CD14-positive monocyte (primary cell): ENCODE measurements around the gene OR7C1. TPM values are rescaled to one million over a fixed set of nuclear protein-coding genes. Genes with fewer than 3 reads are reported as not detected.

ENCODE experiments used
- DNase-seq, 3 donors: peaks; one replicate each; pipeline ENCODE4 v3.0.0-alpha.2; 2011 to 2022
- H2AFZ ChIP-seq: 2 replicates; pipeline ENCODE4 v1.6.0; 2012; ENCODE audit warnings: mild to moderate bottlenecking, low read depth, low read length, inconsistent platforms; ENCODE audit not compliant: insufficient read depth, poor library complexity, severe bottlenecking
- H3K27ac ChIP-seq, 2 donors: 1 replicate in 1 of 2; 2 replicates in 1 of 2; pipeline ENCODE4 v1.5.1; 2012 to 2013; ENCODE audit warnings: low read length in 2 of 2, control low read depth in 1 of 2, inconsistent platforms in 1 of 2, low read depth in 1 of 2, mild to moderate bottlenecking in 1 of 2
- H3K27me3 ChIP-seq, 2 donors: one replicate each; pipeline versions ENCODE4 v1.6.0 to v1.6.1; 2011 to 2013; ENCODE audit warnings: low read length in 2 of 2; ENCODE audit not compliant: control insufficient read depth in 2 of 2, insufficient read depth in 2 of 2
- H3K36me3 ChIP-seq, 2 donors: replicated peaks in 1 of 2; 1 replicate in 1 of 2; 2 replicates in 1 of 2; pipeline versions ENCODE4 v1.5.1 to v1.6.1; 2012 to 2013; ENCODE audit warnings: low read length in 2 of 2, control low read depth in 1 of 2, inconsistent platforms in 1 of 2, mild to moderate bottlenecking in 1 of 2; ENCODE audit not compliant: insufficient read depth in 2 of 2, control insufficient read depth in 1 of 2
- H3K4me1 ChIP-seq, 2 donors: 1 replicate in 1 of 2; 2 replicates in 1 of 2; pipeline versions ENCODE4 v1.5.1 to v1.6.1; 2012 to 2013; ENCODE audit warnings: low read length in 2 of 2, control low read depth in 1 of 2, inconsistent platforms in 1 of 2, mild to moderate bottlenecking in 1 of 2, moderate library complexity in 1 of 2; ENCODE audit not compliant: insufficient read depth in 2 of 2, control insufficient read depth in 1 of 2
- H3K4me2 ChIP-seq: replicated peaks from 2 replicates; pipeline ENCODE3; 2012; ENCODE audit warnings: low read length, moderate library complexity, mild to moderate bottlenecking; ENCODE audit not compliant: poor library complexity, severe bottlenecking; ENCODE audit errors: extremely low read depth
- H3K4me3 ChIP-seq, 3 experiments: fragments of 200-600 bp in 1 of 3; sonication (generic) in 1 of 3; replicated peaks in 1 of 3; 1 replicate in 2 of 3; 2 replicates in 1 of 3; pipeline ENCODE4 v1.5.1; 2011 to 2013; ENCODE audit warnings: low read length in 3 of 3, mild to moderate bottlenecking in 3 of 3, control low read depth in 2 of 3, low read depth in 2 of 3, inconsistent platforms in 1 of 3, moderate library complexity in 1 of 3
- H3K79me2 ChIP-seq: 2 replicates; pipeline ENCODE4 v1.6.0; 2012; ENCODE audit warnings: mild to moderate bottlenecking, control low read depth, inconsistent platforms, low read length, moderate library complexity; ENCODE audit not compliant: insufficient read depth
- H3K9ac ChIP-seq: 2 replicates; pipeline ENCODE4 v1.6.0; 2017; ENCODE audit warnings: low read length, mild to moderate bottlenecking; ENCODE audit not compliant: insufficient read depth, poor library complexity, severe bottlenecking
- H3K9me3 ChIP-seq, 2 donors: replicated peaks in 1 of 2; 1 replicate in 1 of 2; 2 replicates in 1 of 2; pipeline versions ENCODE4 v1.5.1 to v1.6.1; 2012 to 2013; ENCODE audit warnings: low read length in 2 of 2, control low read depth in 1 of 2; ENCODE audit not compliant: control insufficient read depth in 1 of 2, insufficient read depth in 1 of 2
- H4K20me1 ChIP-seq: 2 replicates; pipeline ENCODE4 v1.6.0; 2012; ENCODE audit warnings: mild to moderate bottlenecking, low read length, control low read depth, moderate library complexity; ENCODE audit not compliant: insufficient read depth
- H3K27ac Mint-ChIP-seq, 7 donors: one replicate each; pipeline ENCODE4 v1.8.0; 2020; ENCODE audit warnings: mild to moderate bottlenecking in 7 of 7, mixed read lengths in 7 of 7, moderate library complexity in 6 of 7, inconsistent platforms in 2 of 7
- H3K27me3 Mint-ChIP-seq, 3 donors: one replicate each; pipeline ENCODE4 v1.8.0; 2021 to 2022; ENCODE audit warnings: low read depth in 3 of 3, mild to moderate bottlenecking in 3 of 3, mixed read lengths in 3 of 3, moderate library complexity in 3 of 3, inconsistent platforms in 1 of 3
- H3K36me3 Mint-ChIP-seq, 2 donors: one replicate each; pipeline ENCODE4 v1.8.0; 2020; ENCODE audit warnings: mixed read lengths in 2 of 2, inconsistent platforms in 1 of 2, mild to moderate bottlenecking in 1 of 2
- H3K4me1 Mint-ChIP-seq: one replicate; pipeline ENCODE4 v1.8.0; 2020; ENCODE audit warnings: mild to moderate bottlenecking, mixed read lengths
- H3K4me3 Mint-ChIP-seq, 2 donors: one replicate each; pipeline ENCODE4 v1.8.0; 2020; ENCODE audit warnings: mild to moderate bottlenecking in 2 of 2, mixed read lengths in 2 of 2, moderate library complexity in 1 of 2
- H3K9me3 Mint-ChIP-seq, 7 donors: one replicate each; pipeline ENCODE4 v1.8.0; 2020 to 2022; ENCODE audit warnings: mixed read lengths in 7 of 7, mild to moderate bottlenecking in 6 of 7, moderate library complexity in 6 of 7, inconsistent platforms in 2 of 7
- CTCF ChIP-seq: fragments of 200-600 bp; IDR thresholded peaks from one replicate; pipeline ENCODE4 v1.8.0; 2022; ENCODE audit warnings: antibody characterized with exemption, mild to moderate bottlenecking
- WGBS: methylation state at CpG from one replicate; pipeline ENCODE4 v1.1.5; 2013; ENCODE audit warnings: missing lambda C conversion rate; ENCODE audit not compliant: insufficient coverage; 5-methylcytosine and 5-hydroxymethylcytosine counted together
- intact Hi-C, 2 donors: fragments of 100-400 bp; cut with micrococcal nuclease; formaldehyde crosslinking; loops; one replicate each; pipeline versions ENCODE4 v1.15.0 to v1.15.1; 2023
- polyA plus RNA-seq, 3 donors: library from polyadenylated mRNA; depleted of rRNA in 1 of 3; unstranded in 2 of 3; stranded (reverse) in 1 of 3; fragments of 300-500 nt in 2 of 3; fragments of >200 nt in 1 of 3; fragmentation: Illumina TruSeq in 2 of 3; gene quantifications; 1 replicate in 2 of 3; 2 replicates in 1 of 3; pipeline ENCODE4 v1.2.3, GENCODE V29; 2012 to 2021

OR7C1 gene
- polyA plus RNA-seq, 3 donors = 0.02 to 0.15 TPM; not detected in 1

GRCh38 chr19:14764401-14764800 lies 70.6 kb downstream of the OR7C1 start:
- no peaks in the 10 kb centered on the region for H3K79me2 ChIP-seq
- Mint-ChIP-seq H3K27ac (peak overlapping the region in 3 of 7 donors; percentile 16 to 68 (median 50)), H3K9me3 (peaks cover 0 to 8% (median 5%) of the 10 kb centered on the region in 7 donors), H3K36me3 (peaks cover 84 to 96% of the 10 kb centered on the region in 2 donors), H3K4me3 (no peak overlapping the region), H3K27me3 (peaks cover 0 to 3% (median 2%) of the 10 kb centered on the region in 3 donors), H3K4me1 (peaks cover 13% of the 10 kb centered on the region)
- intact Hi-C loops = no loop called here
- H3K36me3 ChIP-seq = peaks cover 84 to 98% of the 10 kb centered on the region in 2 donors
- WGBS = 100% methylated on average over 4 of the region's 9 CpGs
- H3K4me3 ChIP-seq = no peak overlapping the region
- no peak overlapping the region for H2AFZ ChIP-seq
- H3K27me3 ChIP-seq = no peaks in the 10 kb centered on the region
- no peaks in the 10 kb centered on the region for H3K9me3 ChIP-seq
- no peak for DNase-seq
- H3K9ac ChIP-seq = no peak overlapping the region
- no peak overlapping the region for H3K27ac ChIP-seq
- TF ChIP-seq CTCF = no peak
- H4K20me1 ChIP-seq = peaks cover 100% of the 10 kb centered on the region
- no peak overlapping the region for H3K4me2 ChIP-seq
- peaks cover 3 to 12% of the 10 kb centered on the region in 2 donors for H3K4me1 ChIP-seq

- peaks cover 0 to 3% (median 2%) of the 10 kb centered on the region in 3 donors for H3K27me3 Mint-ChIP-seq
Measured at GRCh38 chr19:14763497-14764145, 71.4 kb downstream of the OR7C1 start.

More at GRCh38 chr19:14763497-14764145, 71.4 kb downstream of the OR7C1 start:
- no peak for TF ChIP-seq CTCF
- Histone ChIP-seq H3K27ac (no peak overlapping the region), H3K36me3 (peaks cover 81 to 97% of the 10 kb centered on the region in 2 donors), H4K20me1 (peaks cover 99% of the 10 kb centered on the region), H3K4me1 (peaks cover 3 to 12% of the 10 kb centered on the region in 2 donors), H3K4me2 (no peak overlapping the region), H3K9ac (no peak overlapping the region), H3K9me3 (no peaks in the 10 kb centered on the region), H3K27me3 (no peaks in the 10 kb centered on the region), H3K4me3 (no peak overlapping the region), H2AFZ (no peak overlapping the region), H3K79me2 (no peaks in the 10 kb centered on the region)
- peaks cover 0 to 8% (median 5%) of the 10 kb centered on the region in 7 donors for H3K9me3 Mint-ChIP-seq
- DNase-seq = no peak
- 66% methylated on average over 3 of the region's 4 CpGs for WGBS
- peaks cover 13% of the 10 kb centered on the region for H3K4me1 Mint-ChIP-seq
- H3K36me3 Mint-ChIP-seq = peaks cover 79 to 94% of the 10 kb centered on the region in 2 donors
- intact Hi-C loops = no loop called here
- no peak overlapping the region for H3K4me3 Mint-ChIP-seq
- peak overlapping the region in 5 of 7 donors; percentile 21 to 77 (median 55) for H3K27ac Mint-ChIP-seq
